DMS153 (cell line): ENCODE measurements around the gene QRICH2.
"Not testable (repeated sequence)": the region's sequence is repeated elsewhere in the genome, so short reads cannot be mapped to it uniquely, and the experiment has no call there.

Experiments
- DNase-seq: peaks from one replicate; lab custom pipeline; 2025; lab: John Stamatoyannopoulos, UW

The QRICH2 gene

DNA sequence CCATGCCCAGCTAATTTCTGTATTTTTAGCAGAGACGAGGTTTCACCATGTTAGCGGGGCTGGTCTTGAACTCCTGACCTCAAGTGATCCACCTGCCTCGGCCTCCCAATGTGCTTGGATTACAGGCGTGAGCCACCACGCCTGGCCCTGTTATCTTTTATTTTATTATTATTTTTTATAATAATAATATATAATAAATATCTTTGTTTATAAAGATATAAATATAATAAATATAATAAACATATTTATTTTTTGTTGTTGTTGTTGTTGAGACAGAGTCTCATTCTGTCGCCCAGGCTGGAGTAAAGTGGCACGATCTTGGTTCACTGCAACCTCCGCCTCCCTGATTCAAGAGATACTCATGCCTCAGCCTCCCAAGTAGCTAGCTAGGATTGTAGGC, 60.8 kb downstream of the QRICH2 start:
- no peak for DNase-seq

GRCh38 chr17:76246080-76247066, 61.7 kb downstream of the QRICH2 start:
- DNase-seq: no peak

DNA sequence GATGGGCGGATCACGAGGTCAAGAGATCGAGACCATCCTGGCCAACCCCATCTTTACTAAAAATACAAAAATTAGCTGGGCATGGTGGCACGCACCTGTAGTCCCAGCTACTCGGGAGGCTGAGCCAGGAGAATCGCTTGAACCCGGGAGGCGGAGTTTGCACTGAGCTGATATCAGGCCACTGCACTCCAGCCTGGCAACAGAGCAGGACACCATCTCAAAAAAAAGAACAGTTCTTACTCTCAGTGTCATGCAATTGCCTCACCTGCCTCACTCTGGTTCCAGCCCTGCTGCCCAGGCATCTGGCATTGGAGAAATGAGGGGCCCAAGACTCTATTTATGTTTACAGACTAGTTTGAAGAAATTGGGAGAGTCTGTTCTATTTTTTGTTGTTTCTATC, 63.4 kb downstream of the QRICH2 start:
- DNase-seq: not testable (repeated sequence)

- no peak for DNase-seq
Observed at GRCh38 chr17:76243826-76244679, 64.0 kb downstream of the QRICH2 start.

DNA sequence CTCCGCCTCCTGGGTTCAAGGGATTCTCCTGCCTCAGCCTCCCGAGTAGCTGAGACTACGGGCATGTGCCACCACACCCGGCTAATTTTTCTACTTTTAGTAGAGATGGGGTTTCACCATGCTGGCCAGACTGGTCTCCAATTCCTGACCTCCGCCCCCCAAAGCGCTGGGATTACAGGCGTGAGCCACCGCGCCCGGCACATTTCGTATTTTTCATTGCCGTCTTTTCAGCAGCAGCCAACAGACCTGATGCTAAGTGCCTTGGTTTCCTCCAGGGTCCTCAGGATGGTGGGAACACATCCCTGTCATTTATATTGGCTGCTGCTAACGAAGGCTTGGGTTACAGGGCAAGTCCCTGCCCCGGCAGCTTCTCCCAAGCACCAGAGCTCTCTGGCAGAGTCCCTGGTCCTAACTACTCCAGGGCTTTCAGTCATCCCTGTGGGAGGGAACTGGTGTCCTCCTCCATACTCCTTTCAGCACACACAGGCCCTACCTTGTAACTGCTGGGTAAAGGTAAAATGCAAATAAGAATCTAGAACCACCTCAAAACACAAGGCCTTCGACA, 66.3 kb downstream of the QRICH2 start:
- no peak for DNase-seq

- no peak for DNase-seq
Observed at GRCh38 chr17:76241204-76241538, 66.9 kb downstream of the QRICH2 start.

DNA sequence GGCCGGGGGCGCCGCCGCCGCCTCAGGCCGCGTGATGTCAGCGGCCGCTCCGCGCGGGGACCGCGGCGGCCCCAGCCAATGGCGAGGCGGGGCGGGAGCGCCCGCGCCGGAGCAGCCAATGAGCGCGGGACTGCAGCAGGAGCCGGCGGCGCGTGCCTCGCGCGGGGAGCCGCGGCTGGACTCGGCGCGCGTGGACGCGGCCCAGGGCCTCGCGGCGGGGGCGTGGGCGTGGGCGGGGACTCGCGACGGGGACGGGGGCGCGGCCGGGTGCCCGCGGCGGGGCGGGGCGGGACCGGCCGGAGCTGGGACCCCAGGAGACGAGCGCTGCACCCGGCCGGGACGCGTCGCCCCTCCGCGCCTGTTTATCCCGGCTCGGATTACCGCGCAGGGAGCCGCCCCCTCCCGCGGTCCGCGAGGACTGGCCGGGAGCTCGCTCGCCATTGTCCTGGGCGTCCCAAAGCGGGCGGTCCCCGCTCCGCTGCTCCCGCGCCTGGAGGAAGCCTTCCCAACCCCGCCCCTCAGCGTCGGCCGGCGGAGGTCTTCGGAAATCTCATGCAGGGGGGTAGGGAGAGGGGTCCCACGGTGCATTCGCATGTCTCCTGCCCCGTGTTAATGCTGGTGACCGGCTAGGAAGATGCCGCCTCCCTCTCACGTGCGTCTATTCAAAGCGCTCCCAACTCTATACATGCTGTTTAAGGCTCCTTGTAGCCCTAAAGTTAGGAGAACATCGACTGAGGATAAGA, 67.4 kb downstream of the QRICH2 start, which contains the start of gene RNF157:
RNF157 (minus strand) TSS at position 33 of the 743 bp plus-strand sequence. CDS start 253 bp downstream, outside the sequence.
- no peak for DNase-seq

GRCh38 chr17:76239538-76240274, 68.4 kb downstream of the QRICH2 start:
- DNase-seq: no peak

DNA sequence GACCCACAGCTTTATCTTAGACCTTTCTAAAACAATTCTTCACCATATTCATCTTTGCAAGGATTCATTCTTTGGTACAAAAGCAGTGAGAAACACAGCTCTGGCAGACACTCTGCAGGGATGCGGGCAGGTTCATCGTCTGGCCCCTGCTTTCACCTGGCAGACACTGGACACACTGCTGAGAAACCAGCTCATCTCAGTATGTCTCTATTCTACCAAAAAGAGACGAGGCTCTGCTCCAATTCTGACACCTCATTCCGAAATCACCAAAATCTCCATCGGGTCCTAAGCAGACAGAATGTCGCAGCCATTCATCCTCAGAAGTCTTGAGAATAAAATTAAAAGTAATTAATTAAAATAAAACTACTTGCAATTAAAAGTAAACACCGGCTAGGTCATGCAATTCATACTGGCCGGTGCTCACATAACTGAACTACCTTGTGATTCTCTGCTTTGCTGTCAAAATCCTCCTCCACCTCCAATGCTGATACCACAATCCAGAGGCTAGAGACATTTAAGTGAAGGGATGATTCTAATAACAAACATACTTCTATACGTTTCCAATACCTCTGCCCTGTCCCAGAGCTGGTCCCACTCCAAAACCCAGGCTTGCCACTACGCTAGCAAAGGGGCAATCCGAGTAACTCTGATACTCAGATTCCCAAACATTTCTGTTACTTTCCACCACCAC, 69.1 kb downstream of the QRICH2 start:
- DNase-seq: no peak

DNA sequence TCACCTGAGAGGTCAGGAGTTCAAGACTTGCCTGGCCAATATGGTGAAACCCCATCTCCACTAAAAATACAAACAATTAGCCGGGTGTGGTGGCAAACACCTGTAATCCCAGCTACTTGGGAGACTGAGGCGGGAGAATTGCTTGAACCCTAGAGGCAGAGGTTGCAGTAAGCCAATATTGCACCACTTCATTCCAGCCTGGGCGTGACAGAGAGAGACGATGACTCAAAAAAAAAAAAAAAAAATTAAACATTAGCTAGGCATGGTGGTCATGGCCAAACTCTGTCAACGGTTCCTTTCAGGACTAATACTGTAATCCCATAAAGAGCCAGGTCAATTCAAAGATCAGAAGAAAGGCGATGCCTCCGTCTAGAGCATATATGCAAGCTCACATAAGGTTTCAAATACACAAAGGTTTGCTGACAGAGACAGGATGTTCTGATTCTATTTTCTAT, 70.2 kb downstream of the QRICH2 start:
- no peak for DNase-seq

DNA sequence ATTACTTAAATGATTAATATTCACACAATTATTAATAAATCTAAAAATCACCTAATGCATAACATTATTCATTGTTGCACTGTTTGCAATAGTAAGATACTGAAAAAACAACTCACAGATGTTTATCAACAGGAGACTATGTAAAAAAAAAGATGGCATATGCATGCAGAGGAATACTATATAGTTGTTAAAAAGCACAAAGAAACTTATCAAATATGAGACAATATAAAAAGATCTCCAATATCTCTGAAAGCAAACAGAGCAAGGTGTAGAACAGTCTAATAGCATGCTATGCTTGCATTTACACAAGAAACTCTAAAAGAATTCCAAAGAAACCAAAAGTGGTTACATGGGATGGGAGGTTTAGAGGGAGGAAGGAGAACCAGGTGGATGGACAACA, 71.5 kb downstream of the QRICH2 start:
- no peak for DNase-seq

GRCh38 chr17:76235883-76236282, 72.2 kb downstream of the QRICH2 start:
- no peak for DNase-seq

DNA sequence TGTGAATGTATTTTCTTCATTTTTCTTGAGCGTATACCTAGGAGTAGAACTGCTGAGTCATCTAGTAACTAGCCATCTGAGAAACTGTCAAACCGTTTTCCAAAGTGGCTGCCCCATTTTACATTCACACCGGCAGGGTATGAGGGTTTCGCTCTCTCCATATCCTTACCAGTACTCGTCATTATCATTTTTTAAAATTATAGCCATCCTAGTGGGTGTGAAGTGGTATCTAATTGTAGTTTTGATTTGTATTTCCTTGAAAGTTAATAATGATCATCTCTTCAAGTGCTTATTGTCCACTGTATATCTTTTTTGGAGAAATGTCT, 73.8 kb downstream of the QRICH2 start:
- DNase-seq: no peak

- DNase-seq: no peak
Observed at GRCh38 chr17:76233588-76234353, 74.3 kb downstream of the QRICH2 start.

DNA sequence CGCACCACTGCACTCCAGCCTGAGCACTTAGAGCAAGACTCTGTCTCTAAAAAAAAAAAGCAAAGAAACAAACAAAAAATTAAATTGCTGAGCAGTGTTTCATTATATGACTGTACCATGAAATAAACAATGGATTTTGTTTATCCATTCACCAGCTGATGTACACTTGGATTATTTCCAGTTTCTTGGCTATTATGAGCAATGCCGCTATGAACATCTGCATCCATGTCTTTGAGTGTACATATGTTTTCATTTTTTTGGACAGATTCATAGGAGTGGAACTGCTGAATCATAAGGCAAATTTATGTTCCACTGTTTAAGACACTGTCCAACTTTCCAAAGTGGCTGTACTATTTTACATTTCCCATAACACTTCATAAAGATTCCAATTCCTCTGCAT, 75.7 kb downstream of the QRICH2 start:
- DNase-seq: no peak

GRCh38 chr17:76226749-76227148, 81.3 kb downstream of the QRICH2 start:
- DNase-seq: not testable (repeated sequence)

DNA sequence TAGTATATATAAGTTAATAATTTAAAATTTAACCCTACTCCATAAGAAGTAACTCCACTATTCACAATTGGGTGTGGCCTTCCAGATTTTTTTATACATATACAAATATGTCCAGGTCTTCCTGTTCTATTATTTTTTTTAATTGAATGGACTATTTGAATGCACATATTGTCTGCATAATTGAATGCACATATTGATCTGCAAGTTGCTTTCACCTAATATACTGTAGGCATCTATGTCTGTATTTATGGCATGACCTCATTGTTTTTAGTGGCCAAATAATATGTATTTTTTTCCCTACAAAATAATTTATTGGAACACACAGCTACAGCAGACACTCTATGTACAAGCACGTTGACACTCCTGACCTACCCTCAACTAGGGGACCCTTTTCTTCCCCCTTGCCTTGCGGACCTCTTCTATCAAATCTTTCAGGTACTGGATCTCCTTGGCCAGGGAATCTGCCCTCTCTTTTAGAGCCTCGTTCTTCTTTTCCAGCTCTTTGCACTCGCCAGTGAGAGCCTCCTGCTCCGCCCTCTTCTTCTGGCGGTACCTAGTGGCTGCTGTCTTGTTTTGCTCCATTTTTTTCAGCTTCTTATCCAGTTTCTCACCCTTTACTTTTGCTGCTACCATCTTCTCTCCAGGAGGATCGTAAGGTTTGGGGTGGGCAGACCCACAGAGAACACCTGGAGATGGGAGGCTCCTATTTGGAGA, 82.5 kb downstream of the QRICH2 start:
- not testable (repeated sequence) for DNase-seq
